Stimulated activated CD8-positive, alpha-beta memory T cell treated with anti-CD3 and anti-CD28 coated beads, Interleukin-7, amount 100 ng/mL, for 1 hour (primary cell): ENCODE data around the gene GRID2IP.

Experiments
- DNase-seq, 2 donors: peaks; one replicate each; pipeline ENCODE4 v3.0.0-alpha.2; 2020; ENCODE audit warnings: low read depth in 2 of 2

GRID2IP gene

GRCh38 chr7:6520163-6520981 lies 30.9 kb downstream of the GRID2IP start:
- DNase-seq: no peak

GRCh38 chr7:6516387-6516983 lies 34.8 kb downstream of the GRID2IP start:
- peak; percentile 27 to 40 for DNase-seq

GRCh38 chr7:6513541-6513940 lies 37.7 kb downstream of the GRID2IP start:
- DNase-seq: no peak

- DNase-seq: no peak
These were observed 38.4 kb downstream of the GRID2IP start for GRCh38 chr7:6512892-6513291.

GRCh38 chr7:6510476-6511133 lies 40.7 kb downstream of the GRID2IP start:
- no peak for DNase-seq

- DNase-seq: no peak
These were observed 42.3 kb downstream of the GRID2IP start for GRCh38 chr7:6508950-6509349.

GRCh38 chr7:6508539-6508938 lies 42.7 kb downstream of the GRID2IP start:
- no peak for DNase-seq

- no peak for DNase-seq
These were observed 43.4 kb downstream of the GRID2IP start for GRCh38 chr7:6507906-6508305.

- DNase-seq: no peak
These were observed 45.3 kb downstream of the GRID2IP start for GRCh38 chr7:6505685-6506559.

GRCh38 chr7:6504996-6505395 lies 46.3 kb downstream of the GRID2IP start:
- no peak for DNase-seq

- DNase-seq: no peak
These were observed 48.4 kb downstream of the GRID2IP start for GRCh38 chr7:6502886-6503285.

GRCh38 chr7:6501586-6502564 lies 49.4 kb downstream of the GRID2IP start:
- DNase-seq: no peak

- DNase-seq: no peak
These were observed 50.6 kb downstream of the GRID2IP start for GRCh38 chr7:6500691-6501090.

GRCh38 chr7:6497994-6498393 lies 53.3 kb downstream of the GRID2IP start:
- no peak for DNase-seq

- DNase-seq: no peak
These were observed 53.7 kb downstream of the GRID2IP start for GRCh38 chr7:6497637-6497905.

- no peak for DNase-seq
These were observed 54.2 kb downstream of the GRID2IP start for GRCh38 chr7:6496842-6497636.

GRCh38 chr7:6495597-6496262 lies 55.5 kb downstream of the GRID2IP start:
- DNase-seq: no peak

GRCh38 chr7:6494365-6494764 lies 56.9 kb downstream of the GRID2IP start:
- DNase-seq: no peak

GRCh38 chr7:6491194-6491593 lies 60.1 kb downstream of the GRID2IP start:
- no peak for DNase-seq

GRCh38 chr7:6489612-6490011 lies 61.6 kb downstream of the GRID2IP start:
- DNase-seq: no peak
